Caco-2 (cell line): ENCODE results near the gene COPS6. TPM values are rescaled to one million over a fixed set of nuclear protein-coding genes. Genes with fewer than 3 reads are reported as not detected.

ENCODE experiments used
- BruUV-seq: library from RNA; stranded (reverse); fragments of 400-500 nt; replicated peaks from 2 replicates; lab custom pipeline; 2021; lab: Mats Ljungman, UMichigan
- CTCF ChIA-PET: fragments of 300-600 bp; sonication (Branson Sonifier 250); formaldehyde crosslinking; loops from one replicate; lab custom pipeline; 2022; ENCODE audit warnings: antibody characterized with exemption; lab: Charles Lee
- POLR2A ChIA-PET: fragments of 300-600 bp; sonication (Branson Sonifier 250); formaldehyde crosslinking; loops from one replicate; lab custom pipeline; 2022; ENCODE audit warnings: antibody characterized with exemption; lab: Charles Lee
- DNase-seq, 2 experiments: peaks; one replicate each; pipeline versions ENCODE4 v3.0.0 to v3.0.0-alpha.2; 2020 to 2022
- H3K27me3 ChIP-seq: replicated peaks from 2 replicates; pipeline ENCODE4 v1.6.0; 2011; ENCODE audit warnings: low read length; ENCODE audit not compliant: control insufficient read depth, insufficient read depth
- H3K36me3 ChIP-seq: 2 replicates; pipeline ENCODE4 v1.5.1; 2011; ENCODE audit warnings: low read length; ENCODE audit not compliant: control insufficient read depth, insufficient read depth
- H3K4me1 ChIP-seq: fragments of 250-450 bp; sonication (Bioruptor Pico); 2 replicates; pipeline ENCODE4 v1.5.1; 2020; ENCODE audit warnings: mild to moderate bottlenecking
- H3K4me3 ChIP-seq: 2 replicates; pipeline ENCODE4 v1.5.1; 2011; ENCODE audit warnings: low read depth, mild to moderate bottlenecking, control low read depth, low read length
- H3K9me3 ChIP-seq: fragments of 250-450 bp; sonication (Bioruptor Pico); 2 replicates; pipeline ENCODE4 v1.5.1; 2020; ENCODE audit warnings: mild to moderate bottlenecking, moderate library complexity
- H3K27ac Mint-ChIP-seq: one replicate; pipeline ENCODE4 v1.8.0; 2022; ENCODE audit warnings: mixed read lengths; ENCODE audit not compliant: unreplicated experiment
- H3K27me3 Mint-ChIP-seq: one replicate; pipeline ENCODE4 v1.8.0; 2022; ENCODE audit warnings: mixed read lengths; ENCODE audit not compliant: insufficient read depth, unreplicated experiment
- H3K36me3 Mint-ChIP-seq: one replicate; pipeline ENCODE4 v1.8.0; 2022; ENCODE audit warnings: mild to moderate bottlenecking, mixed read lengths; ENCODE audit not compliant: insufficient read depth, unreplicated experiment
- H3K4me1 Mint-ChIP-seq: one replicate; pipeline ENCODE4 v1.8.0; 2022; ENCODE audit warnings: low read depth, mixed read lengths; ENCODE audit not compliant: unreplicated experiment
- H3K4me3 Mint-ChIP-seq: one replicate; pipeline ENCODE4 v1.8.0; 2022; ENCODE audit warnings: mild to moderate bottlenecking, moderate library complexity, mixed read lengths; ENCODE audit not compliant: unreplicated experiment
- H3K9me3 Mint-ChIP-seq: one replicate; pipeline ENCODE4 v1.8.0; 2022; ENCODE audit warnings: mixed read lengths; ENCODE audit not compliant: unreplicated experiment
- intact Hi-C: fragments of 100-400 bp; cut with micrococcal nuclease; formaldehyde crosslinking; loops from one replicate; pipeline ENCODE4 v1.10.0; 2022; ENCODE audit not compliant: unreplicated experiment
- total RNA-seq: library from RNA; stranded (reverse); gene quantifications from 2 replicates; pipeline ENCODE4 v1.2.3, GENCODE V29; 2022
- TF ChIP-seq, protein P1 (sequence below), 2 experiments: fragments of 200-600 bp in 1 of 2; IDR thresholded peaks; 1 replicate in 1 of 2; 2 replicates in 1 of 2; pipeline versions ENCODE4 v1.5.1 to v1.8.0; 2011 to 2022; ENCODE audit warnings: antibody characterized with exemption in 1 of 2, control low read depth in 1 of 2, inconsistent platforms in 1 of 2, low read depth in 1 of 2, low read length in 1 of 2, mild to moderate bottlenecking in 1 of 2, moderate library complexity in 1 of 2; ENCODE audit not compliant: insufficient read depth in 1 of 2, severe bottlenecking in 1 of 2, unreplicated experiment in 1 of 2

COPS6 gene
- total RNA-seq, 1 experiment from 2014 or later, result 142 TPM

DNA sequence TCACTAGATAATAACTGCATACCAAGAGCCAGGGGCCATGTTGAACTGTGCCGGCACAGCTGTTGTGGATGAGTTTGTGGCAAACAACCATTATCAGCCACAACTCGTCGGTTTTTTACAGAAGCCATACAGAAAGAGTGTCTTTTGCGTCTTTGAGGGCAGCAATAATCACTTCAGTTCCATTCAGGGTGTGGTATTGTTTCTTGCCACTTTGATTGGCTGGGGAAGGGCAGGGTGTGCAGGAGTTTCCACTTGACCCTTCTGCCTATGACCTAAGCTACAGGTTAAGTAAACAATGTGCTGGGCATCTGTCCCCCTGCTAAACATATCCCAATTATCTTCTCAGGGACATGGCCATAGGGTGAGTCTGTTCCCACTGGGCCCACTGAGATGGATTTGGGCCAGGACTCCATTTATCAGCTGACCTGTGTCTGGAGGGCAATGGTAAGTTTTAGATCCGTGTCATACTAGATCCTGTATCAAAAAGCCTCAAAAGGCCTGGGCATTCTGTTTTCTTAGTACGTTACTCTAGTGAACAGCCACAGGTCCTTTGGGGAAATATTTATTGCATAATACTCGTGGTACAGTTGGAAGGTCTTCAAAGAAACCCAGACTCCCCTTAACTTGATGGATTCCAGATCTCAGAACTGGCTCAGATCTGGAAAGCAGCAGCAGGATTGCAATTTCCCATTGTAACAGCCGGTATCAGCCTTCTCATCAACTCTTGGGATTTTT, 23.1 kb upstream of the COPS6 start:
- H3K9me3 Mint-ChIP-seq, result peaks cover 6% of the 10 kb centered on the region
- Histone ChIP-seq H3K36me3 (peaks cover 6% of the 10 kb centered on the region), H3K4me1 (no peaks in the 10 kb centered on the region; the same call in 1 of the 2 replicates), H3K9me3 (peaks cover 2% of the 10 kb centered on the region), H3K4me3 (no peak overlapping the region), H3K27me3 (no peaks in the 10 kb centered on the region)
- no peak for DNase-seq
- TF ChIP-seq, protein P1, sequence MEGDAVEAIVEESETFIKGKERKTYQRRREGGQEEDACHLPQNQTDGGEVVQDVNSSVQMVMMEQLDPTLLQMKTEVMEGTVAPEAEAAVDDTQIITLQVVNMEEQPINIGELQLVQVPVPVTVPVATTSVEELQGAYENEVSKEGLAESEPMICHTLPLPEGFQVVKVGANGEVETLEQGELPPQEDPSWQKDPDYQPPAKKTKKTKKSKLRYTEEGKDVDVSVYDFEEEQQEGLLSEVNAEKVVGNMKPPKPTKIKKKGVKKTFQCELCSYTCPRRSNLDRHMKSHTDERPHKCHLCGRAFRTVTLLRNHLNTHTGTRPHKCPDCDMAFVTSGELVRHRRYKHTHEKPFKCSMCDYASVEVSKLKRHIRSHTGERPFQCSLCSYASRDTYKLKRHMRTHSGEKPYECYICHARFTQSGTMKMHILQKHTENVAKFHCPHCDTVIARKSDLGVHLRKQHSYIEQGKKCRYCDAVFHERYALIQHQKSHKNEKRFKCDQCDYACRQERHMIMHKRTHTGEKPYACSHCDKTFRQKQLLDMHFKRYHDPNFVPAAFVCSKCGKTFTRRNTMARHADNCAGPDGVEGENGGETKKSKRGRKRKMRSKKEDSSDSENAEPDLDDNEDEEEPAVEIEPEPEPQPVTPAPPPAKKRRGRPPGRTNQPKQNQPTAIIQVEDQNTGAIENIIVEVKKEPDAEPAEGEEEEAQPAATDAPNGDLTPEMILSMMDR (IDR thresholded peaks at IDR 0.05; ENCODE audit: insufficient read depth in 1 of 2, low read depth in 1 of 2, low read length in 1 of 2, severe bottlenecking in 1 of 2, unreplicated experiment in 1 of 2), result no peak
- no TSS peak for BruUV-seq
- intact Hi-C loops, result no loop called here
- peaks cover 65% of the 10 kb centered on the region for H3K36me3 Mint-ChIP-seq
- CTCF ChIA-PET, result no interaction called here
- no peaks in the 10 kb centered on the region for H3K27me3 Mint-ChIP-seq
- POLR2A ChIA-PET, result no interaction called here
- H3K4me3 Mint-ChIP-seq, result no peak overlapping the region
- H3K27ac Mint-ChIP-seq, result no peak overlapping the region
- no peaks in the 10 kb centered on the region for H3K4me1 Mint-ChIP-seq

DNA sequence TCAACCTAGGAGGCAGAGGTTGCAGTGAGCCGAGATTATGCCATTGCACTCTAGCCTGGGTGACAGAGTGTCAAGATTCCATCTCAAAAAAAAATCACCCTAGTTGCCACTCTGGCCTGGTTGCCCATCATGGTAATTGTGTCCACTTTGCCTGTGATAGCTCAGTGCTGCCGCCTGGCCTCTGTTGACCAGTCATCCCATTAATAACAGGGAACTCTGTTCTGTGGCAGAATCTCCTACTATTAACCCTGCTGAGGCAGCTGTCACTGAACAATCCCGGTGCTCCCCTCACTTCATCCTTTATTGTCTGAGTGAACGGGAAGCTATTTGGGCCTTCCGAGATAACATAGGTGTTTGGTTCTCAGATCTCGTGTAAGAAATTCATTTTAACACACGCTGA, 21.8 kb upstream of the COPS6 start:
- H3K4me1 ChIP-seq, result no peaks in the 10 kb centered on the region; the same call in 1 of the 2 replicates
- ChIA-PET POLR2A (interaction anchor here (1.4 kb wide), 1 partner anchor 12 kb away, joined by 4 read pairs; no protein-coding TSS in a partner anchor), CTCF (interaction anchor here (0.6 to 1.0 kb wide), 2 partner anchors 73 to 111 kb away, joined by 3 read pairs; no protein-coding TSS in a partner anchor)
- H3K9me3 ChIP-seq, result peaks cover 15% of the 10 kb centered on the region
- no peak overlapping the region for H3K27ac Mint-ChIP-seq
- H3K36me3 Mint-ChIP-seq, result peaks cover 66% of the 10 kb centered on the region
- H3K27me3 ChIP-seq, result no peaks in the 10 kb centered on the region
- no TSS peak for BruUV-seq
- intact Hi-C loops, result no loop called here
- no peak overlapping the region for H3K4me3 Mint-ChIP-seq
- no peak for DNase-seq
- no peaks in the 10 kb centered on the region for H3K27me3 Mint-ChIP-seq
- TF ChIP-seq, protein P1 (IDR thresholded peaks at IDR 0.05; ENCODE audit: insufficient read depth in 1 of 2, low read depth in 1 of 2, low read length in 1 of 2, severe bottlenecking in 1 of 2, unreplicated experiment in 1 of 2), result no peak
- no peak overlapping the region for H3K4me3 ChIP-seq
- no peaks in the 10 kb centered on the region for H3K4me1 Mint-ChIP-seq
- H3K36me3 ChIP-seq, result peaks cover 18% of the 10 kb centered on the region
- peaks cover 19% of the 10 kb centered on the region for H3K9me3 Mint-ChIP-seq

DNA sequence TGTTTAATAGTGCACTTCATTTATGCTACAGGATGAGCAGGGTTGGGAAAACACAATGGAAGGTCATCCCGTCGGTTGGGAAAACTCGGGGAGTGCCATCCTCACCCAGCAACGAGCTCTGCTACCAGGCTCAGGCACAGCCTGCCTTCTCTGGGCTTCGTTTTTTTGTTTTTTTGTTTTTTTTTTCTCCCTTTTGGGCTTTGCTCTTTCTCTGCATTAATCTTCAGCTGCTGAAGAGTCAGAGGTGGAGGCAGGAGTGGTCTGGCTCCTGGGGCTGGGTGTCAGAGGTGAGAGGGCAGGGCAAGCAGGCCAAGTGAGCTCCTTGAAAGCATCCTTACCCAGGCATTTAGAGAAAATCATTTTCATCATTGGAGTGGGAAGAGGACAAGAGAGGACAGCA, 18.8 kb upstream of the COPS6 start:
- TF ChIP-seq, protein P1 (IDR thresholded peaks at IDR 0.05; ENCODE audit: insufficient read depth in 1 of 2, low read depth in 1 of 2, low read length in 1 of 2, severe bottlenecking in 1 of 2, unreplicated experiment in 1 of 2), result no peak
- H3K36me3 ChIP-seq, result peaks cover 34% of the 10 kb centered on the region
- Mint-ChIP-seq H3K4me1 (no peaks in the 10 kb centered on the region), H3K9me3 (peaks cover 34% of the 10 kb centered on the region), H3K4me3 (no peak overlapping the region), H3K36me3 (peaks cover 73% of the 10 kb centered on the region), H3K27ac (no peak overlapping the region), H3K27me3 (no peaks in the 10 kb centered on the region)
- H3K27me3 ChIP-seq, result no peaks in the 10 kb centered on the region
- ChIA-PET CTCF (no interaction called here), POLR2A (no interaction called here)
- no peaks in the 10 kb centered on the region; the same call in 1 of the 2 replicates for H3K4me1 ChIP-seq
- intact Hi-C loops, result no loop called here
- peaks cover 31% of the 10 kb centered on the region for H3K9me3 ChIP-seq
- H3K4me3 ChIP-seq, result no peak overlapping the region
- no peak for DNase-seq
- no TSS peak for BruUV-seq
